GM19023 (cell line): Measurements from ENCODE around the gene RSKR.
"Not testable (repeated sequence)": the region's sequence is repeated elsewhere in the genome, so short reads cannot be mapped to it uniquely, and the experiment has no call there.

Source experiments
- ATAC-seq: cut with Tn5 transposase; IDR thresholded peaks from one replicate; pipeline ENCODE4 v1.9.1; 2021; ENCODE audit warnings: mild to moderate bottlenecking, moderate library complexity; ENCODE audit not compliant: unreplicated experiment

The RSKR gene

GRCh38 chr17:28623696-28624095 lies 9.7 kb upstream of the RSKR start:
- ATAC-seq = no peak

GRCh38 chr17:28622186-28622585 lies 8.2 kb upstream of the RSKR start:
- ATAC-seq = no peak

- no peak for ATAC-seq
These were observed 6.0 kb upstream of the RSKR start for GRCh38 chr17:28620010-28620409.

GRCh38 chr17:28618464-28618863 lies 4.5 kb upstream of the RSKR start:
- ATAC-seq = no peak

- no peak for ATAC-seq
These were observed 2.3 kb upstream of the RSKR start for GRCh38 chr17:28616281-28616680.

GRCh38 chr17:28615260-28615940 lies 1.4 kb upstream of the RSKR start:
- no peak for ATAC-seq

- no peak for ATAC-seq
These were observed 781 bp downstream of the RSKR start for GRCh38 chr17:28612936-28613872.

GRCh38 chr17:28612531-28612930 lies 1.5 kb downstream of the RSKR start:
- ATAC-seq = no peak

- ATAC-seq = no peak
These were observed 3.6 kb downstream of the RSKR start for GRCh38 chr17:28610376-28610775.

- ATAC-seq = not testable (repeated sequence)
These were observed 10.0 kb downstream of the RSKR start for GRCh38 chr17:28604031-28604430.

GRCh38 chr17:28599311-28600184 lies 14.4 kb downstream of the RSKR start:
- ATAC-seq = peak; percentile 44

- peak; percentile 88 for ATAC-seq
These were observed 15.1 kb downstream of the RSKR start, which contains the start of gene SPAG5 for GRCh38 chr17:28598799-28599310. TSS of gene SPAG5 (minus strand) at chr17:28599025. CDS start at chr17:28598946, 79 bp downstream.

GRCh38 chr17:28598389-28598788 lies 15.6 kb downstream of the RSKR start:
- ATAC-seq = peak; percentile 8

- ATAC-seq = no peak
These were observed 16.2 kb downstream of the RSKR start for GRCh38 chr17:28597606-28598383.

GRCh38 chr17:28592260-28592659 lies 21.7 kb downstream of the RSKR start:
- ATAC-seq = no peak

- ATAC-seq = no peak
These were observed 28.1 kb downstream of the RSKR start for GRCh38 chr17:28585851-28586250.

GRCh38 chr17:28584434-28584833 lies 29.6 kb downstream of the RSKR start:
- no peak for ATAC-seq

- ATAC-seq = no peak
These were observed 31.5 kb downstream of the RSKR start for GRCh38 chr17:28582513-28582912.

GRCh38 chr17:28580959-28581358 lies 33.0 kb downstream of the RSKR start:
- ATAC-seq = no peak

GRCh38 chr17:28579526-28579925 lies 34.5 kb downstream of the RSKR start:
- ATAC-seq = no peak
